ENCODE measurements around the gene TDRD10. TPM values are rescaled to one million over a fixed set of nuclear protein-coding genes. Genes with fewer than 3 reads are reported as not detected.

Gene TDRD10
- total RNA-seq, 1 experiment from 2014 or later, result 0.31 TPM

GRCh38 chr1:154527192-154527591 is 25.2 kb downstream of the TDRD10 start:
- H3K36me3 Mint-ChIP-seq (ENCODE audit: insufficient read depth in 1 of 3, low read depth in 3 of 3), result no peaks in the 10 kb centered on the region
- H3K56ac ChIP-seq (ENCODE audit: insufficient read length, low read depth, low read length), result no peak overlapping the region
- H2BK20ac ChIP-seq (ENCODE audit: low read depth, low read length, poor library complexity, severe bottlenecking), result no peak overlapping the region
- no peak overlapping the region for H3K27ac ChIP-seq (ENCODE audit: insufficient read length, low read depth, low read length)
- H2AFZ ChIP-seq (ENCODE audit: low read length), result no peak overlapping the region
- H3K4me1 Mint-ChIP-seq, result no peaks in the 10 kb centered on the region
- no peak overlapping the region for H4K8ac ChIP-seq (replicated peaks; ENCODE audit: insufficient read length, low read depth, low read length)
- H3T11ph ChIP-seq (ENCODE audit: low read length), result no peak overlapping the region
- no peaks in the 10 kb centered on the region for H3K79me1 ChIP-seq (ENCODE audit: insufficient read depth, low read depth, low read length, poor library complexity, severe bottlenecking)
- no peak overlapping the region for H3K4ac ChIP-seq (ENCODE audit: low read depth, low read length)
- no peak overlapping the region for H2BK12ac ChIP-seq (ENCODE audit: insufficient read length, low read depth, low read length)
- no peak overlapping the region for H2BK15ac ChIP-seq (ENCODE audit: low read depth, low read length)
- H3K23ac ChIP-seq (ENCODE audit: insufficient read length, low read depth, low read length), result no peak overlapping the region
- no peak overlapping the region for H2BK5ac ChIP-seq (ENCODE audit: insufficient read length, low read length)
- H3K9me3 ChIP-seq (ENCODE audit: control insufficient read depth, low read depth, low read length), result no peaks in the 10 kb centered on the region
- no CpG with 5 or more reads among the region's 6 CpGs for whole genome bisulfite sequencing (ENCODE audit: extremely low coverage, insufficient read length, low lambda C conversion rate)
- peaks cover 3 to 4% of the 10 kb centered on the region in 2 experiments; a peak in 3 of 5 replicates for H3K9me3 Mint-ChIP-seq
- no peak overlapping the region for H3K14ac ChIP-seq (ENCODE audit: insufficient read depth, low read length)
- H4K20me1 ChIP-seq (ENCODE audit: control insufficient read depth, insufficient read depth, insufficient read length), result no peaks in the 10 kb centered on the region
- H3K4me2 ChIP-seq (ENCODE audit: insufficient read depth, insufficient read length, low read length), result no peak overlapping the region
- H3K4me3 Mint-ChIP-seq, result no peak overlapping the region
- no peak overlapping the region for H2AK5ac ChIP-seq (ENCODE audit: insufficient read length, low read length)
- H4K5ac ChIP-seq (ENCODE audit: insufficient read length, low read depth, low read length), result no peak overlapping the region
- H3K23me2 ChIP-seq (ENCODE audit: insufficient read length, low read depth, low read length, poor library complexity, severe bottlenecking), result no peaks in the 10 kb centered on the region
- no peaks in the 10 kb centered on the region for H3K27me3 ChIP-seq (ENCODE audit: insufficient read depth, low read length)
- H3K79me2 ChIP-seq (ENCODE audit: insufficient read depth, low read length), result no peaks in the 10 kb centered on the region
- H3K9ac ChIP-seq (ENCODE audit: extremely low read depth, insufficient read length, low read length), result no peak overlapping the region
- H3K27me3 Mint-ChIP-seq (ENCODE audit: low read depth), result peaks cover 4% of the 10 kb centered on the region
- no peaks in the 10 kb centered on the region for H3K4me1 ChIP-seq (ENCODE audit: insufficient read depth, low read length)
- no peak for DNase-seq
- H3K18ac ChIP-seq (ENCODE audit: insufficient read length, low read depth, low read length), result no peak overlapping the region
- no peak overlapping the region for H4K91ac ChIP-seq (ENCODE audit: insufficient read length, low read depth, low read length)
- H3K27ac Mint-ChIP-seq, result no peak overlapping the region
- no peak overlapping the region for H2BK120ac ChIP-seq (ENCODE audit: low read depth, low read length, poor library complexity, severe bottlenecking)
- TF ChIP-seq CTCF (conservative IDR thresholded peaks at IDR 0.05), result no peak
